GM23338 (cell line): ENCODE results near the gene POLD2. TPM values are rescaled to one million over a fixed set of nuclear protein-coding genes. Genes with fewer than 3 reads are reported as not detected.

Experiments used
- ATAC-seq: fragments of 200-7000 bp; cut with Tn5 transposase; 3 replicates; pipeline ENCODE4 v1.9.1; 2020
- DNase-seq: peaks from one replicate; pipeline ENCODE4 v3.0.0-alpha.2; 2015; ENCODE audit warnings: low spot score
- H2AFZ ChIP-seq: fragments of 200-600 bp; sonication (generic); 2 replicates; pipeline ENCODE4 v1.8.0; 2016; ENCODE audit warnings: antibody characterized with exemption, mild to moderate bottlenecking, moderate library complexity
- H3F3A ChIP-seq: fragments of 200-600 bp; sonication (generic); replicated peaks from 2 replicates; pipeline ENCODE4 v1.8.0; 2017; ENCODE audit warnings: antibody characterized with exemption, mixed run types, low read depth
- H3K27ac ChIP-seq: fragments of 200-600 bp; sonication (generic); 2 replicates; pipeline ENCODE4 v1.6.1; 2016; ENCODE audit warnings: low read depth
- H3K27me3 ChIP-seq: fragments of 200-600 bp; sonication (generic); 2 replicates; pipeline ENCODE4 v1.8.0; 2016; ENCODE audit warnings: mild to moderate bottlenecking, mixed run types, moderate library complexity; ENCODE audit not compliant: insufficient read depth
- H3K36me3 ChIP-seq: fragments of 200-600 bp; sonication (generic); 2 replicates; pipeline ENCODE4 v1.8.0; 2016; ENCODE audit warnings: mild to moderate bottlenecking; ENCODE audit not compliant: insufficient read depth
- H3K4me1 ChIP-seq: fragments of 200-600 bp; sonication (generic); 2 replicates; pipeline ENCODE4 v1.8.0; 2016; ENCODE audit warnings: mild to moderate bottlenecking, moderate library complexity; ENCODE audit not compliant: insufficient read depth
- H3K4me2 ChIP-seq: fragments of 200-600 bp; sonication (generic); 2 replicates; pipeline ENCODE4 v1.7.1; 2017; ENCODE audit warnings: mixed run types
- H3K4me3 ChIP-seq: fragments of 200-600 bp; sonication (generic); 2 replicates; pipeline ENCODE4 v1.6.1; 2016; ENCODE audit warnings: mixed run types
- H3K79me2 ChIP-seq: fragments of 200-600 bp; sonication (generic); replicated peaks from 2 replicates; pipeline ENCODE4 v1.8.0; 2017; ENCODE audit warnings: mild to moderate bottlenecking; ENCODE audit not compliant: insufficient read depth
- H3K9me2 ChIP-seq: fragments of 200-600 bp; sonication (generic); 2 replicates; pipeline ENCODE4 v1.8.0; 2017; ENCODE audit not compliant: insufficient read depth
- H4K20me1 ChIP-seq: fragments of 200-600 bp; sonication (generic); replicated peaks from 2 replicates; pipeline ENCODE4 v1.8.0; 2017; ENCODE audit warnings: mild to moderate bottlenecking; ENCODE audit not compliant: insufficient read depth
- H3K27ac Mint-ChIP-seq: 2 replicates; pipeline ENCODE4 v1.8.0; 2020; ENCODE audit warnings: inconsistent platforms, mild to moderate bottlenecking, moderate library complexity, mixed read lengths
- H3K27me3 Mint-ChIP-seq: 3 replicates; pipeline ENCODE4 v1.8.0; 2022; ENCODE audit warnings: low read depth, mild to moderate bottlenecking, moderate library complexity, mixed read lengths, inconsistent platforms; ENCODE audit not compliant: insufficient read depth, poor library complexity
- H3K36me3 Mint-ChIP-seq: 3 replicates; pipeline ENCODE4 v1.8.0; 2021; ENCODE audit warnings: low read depth, mild to moderate bottlenecking, inconsistent platforms, moderate library complexity, mixed read lengths
- H3K4me1 Mint-ChIP-seq: 3 replicates; pipeline ENCODE4 v1.8.0; 2020; ENCODE audit warnings: mild to moderate bottlenecking, inconsistent platforms, mixed read lengths
- H3K4me3 Mint-ChIP-seq: 3 replicates; pipeline ENCODE4 v1.8.0; 2021; ENCODE audit warnings: moderate library complexity, mild to moderate bottlenecking, inconsistent platforms, mixed read lengths
- H3K9me3 Mint-ChIP-seq: 3 replicates; pipeline ENCODE4 v1.8.0; 2020; ENCODE audit warnings: moderate library complexity, mild to moderate bottlenecking, inconsistent platforms, mixed read lengths
- ETS1 ChIP-seq: IDR thresholded peaks from 2 replicates; pipeline ENCODE4 v1.6.1; 2016; ENCODE audit warnings: antibody characterized with exemption
- NANOG ChIP-seq: IDR thresholded peaks from 2 replicates; pipeline ENCODE4 v1.6.1; 2016; ENCODE audit warnings: antibody characterized with exemption, borderline replicate concordance
- POLR2AphosphoS5 ChIP-seq: IDR thresholded peaks from 2 replicates; pipeline ENCODE4 v1.6.1; 2016; ENCODE audit warnings: antibody characterized with exemption, low read depth
- REST ChIP-seq: IDR thresholded peaks from one replicate; pipeline ENCODE4 v1.6.1; 2018; ENCODE audit warnings: antibody characterized with exemption; ENCODE audit not compliant: unreplicated experiment
- STAT1 ChIP-seq: IDR thresholded peaks from one replicate; pipeline ENCODE4 v1.6.1; 2016; ENCODE audit warnings: antibody characterized with exemption; ENCODE audit not compliant: unreplicated experiment
- ZNF114 ChIP-seq: fragments of 250-450 bp; sonication (Bioruptor Pico); IDR thresholded peaks from 2 replicates; pipeline ENCODE4 v1.5.0; 2020; ENCODE audit warnings: mild to moderate bottlenecking, moderate library complexity
- ZNF331 ChIP-seq: fragments of 250-450 bp; sonication (Bioruptor Pico); IDR thresholded peaks from 2 replicates; pipeline ENCODE4 v1.5.0; 2020; ENCODE audit warnings: low read depth, mild to moderate bottlenecking, moderate library complexity
- ZNF462 ChIP-seq: fragments of 250-450 bp; sonication (Bioruptor Pico); IDR thresholded peaks from 2 replicates; pipeline ENCODE4 v1.5.0; 2020; ENCODE audit warnings: mild to moderate bottlenecking, moderate library complexity
- polyA plus RNA-seq: library from polyadenylated mRNA; unstranded; fragments of >200 nt; fragmentation: Nextera tagmentation; extraction: Ambion mirVana; gene quantifications from 2 replicates; pipeline ENCODE4 v1.2.1, GENCODE V29; 2016
- total RNA-seq: library from RNA; depleted of rRNA; stranded (reverse); fragments of >200 nt; shearing (Covaris generic); gene quantifications from 2 replicates; pipeline ENCODE4 v1.2.3, GENCODE V29; 2014

The POLD2 gene
- total and polyA plus RNA-seq, 2 experiments from 2014 or later: 101 to 127 TPM

GRCh38 chr7:44107116-44107960, 16.0 kb downstream of the POLD2 start (continued):
- TF ChIP-seq ZNF462 (CRISPR knock-in tag): no peak

GRCh38 chr7:44106311-44107065, 16.9 kb downstream of the POLD2 start:
- Mint-ChIP-seq H3K27ac (no peak overlapping the region), H3K36me3 (peaks cover 9% of the 10 kb centered on the region; the same call in 2 of the 3 replicates), H3K27me3 (peaks cover 18% of the 10 kb centered on the region), H3K4me1 (peaks cover 13% of the 10 kb centered on the region), H3K4me3 (no peak overlapping the region; the same call in 2 of the 3 replicates), H3K9me3 (no peaks in the 10 kb centered on the region)
- no peaks in the 10 kb centered on the region; the same call in 1 of the 2 replicates for H3K79me2 ChIP-seq
- H3K27me3 ChIP-seq: peaks cover 9% of the 10 kb centered on the region; the same call in 1 of the 2 replicates
- no peaks in the 10 kb centered on the region for H4K20me1 ChIP-seq
- H3K4me2 ChIP-seq: no peak overlapping the region
- no peaks in the 10 kb centered on the region for H3K36me3 ChIP-seq
- no peaks in the 10 kb centered on the region for H3K9me2 ChIP-seq
- DNase-seq (no peak), ATAC-seq (no peak)
- H2AFZ ChIP-seq: no peak overlapping the region
- H3K4me3 ChIP-seq: no peak overlapping the region
- no peaks in the 10 kb centered on the region for H3F3A ChIP-seq
- H3K4me1 ChIP-seq: peaks cover 8% of the 10 kb centered on the region; the same call in 1 of the 2 replicates
- H3K27ac ChIP-seq: no peak overlapping the region
- no peak for TF ChIP-seq REST
- no peak for TF ChIP-seq STAT1
- TF ChIP-seq POLR2AphosphoS5: no peak
- TF ChIP-seq NANOG: no peak
- no peak for TF ChIP-seq ZNF114
- no peak for TF ChIP-seq ETS1
- no peak for TF ChIP-seq ZNF331 (CRISPR knock-in tag)
